Measurements from ENCODE around the gene MTUS2.

The MTUS2 gene

DNA sequence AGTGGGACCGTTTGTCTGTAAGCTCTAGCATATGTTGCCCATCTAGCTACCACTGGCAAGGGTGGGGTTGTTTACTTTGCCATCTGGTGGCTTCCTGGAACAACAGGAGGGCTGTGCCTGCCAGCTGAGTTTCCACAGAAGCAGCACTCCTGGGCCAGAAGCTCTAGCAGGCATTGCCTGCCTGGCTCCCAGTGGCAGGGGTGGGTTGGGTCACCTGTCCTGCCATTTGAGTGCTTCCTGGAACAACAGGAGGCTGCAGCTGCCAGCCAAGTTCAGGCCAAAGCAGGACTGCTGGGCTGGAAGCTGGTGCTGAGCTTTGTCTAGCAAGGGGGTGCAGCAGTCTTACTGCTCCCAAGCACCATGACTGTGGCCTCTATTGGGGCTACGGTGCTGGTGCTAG is 239.7 kb downstream of the MTUS2 start:
- Histone ChIP-seq H3F3A (ENCODE audit: low read depth) (no peaks in the 10 kb centered on the region), H2AFZ (ENCODE audit: low read length) (no peak overlapping the region), H3K9me2 (replicated peaks; ENCODE audit: low read depth, low read length) (no peaks in the 10 kb centered on the region), H3K79me2 (ENCODE audit: insufficient read depth, low read length) (no peaks in the 10 kb centered on the region), H3K27me3 (ENCODE audit: insufficient read depth, low read length, poor library complexity, severe bottlenecking) (no peaks in the 10 kb centered on the region), H4K20me1 (ENCODE audit: insufficient read depth, low read length, poor library complexity, severe bottlenecking) (no peaks in the 10 kb centered on the region), H3K4me3 (ENCODE audit: low read length, poor library complexity, severe bottlenecking) (no peak overlapping the region), H3K36me3 (ENCODE audit: insufficient read depth, low read length) (no peaks in the 10 kb centered on the region), H3K9me3 (ENCODE audit: insufficient read depth, low read depth, low read length) (no peaks in the 10 kb centered on the region; the same call in 1 of the 2 replicates), H3K4me1 (ENCODE audit: insufficient read depth, low read length, poor library complexity, severe bottlenecking) (no peaks in the 10 kb centered on the region), H3K4me2 (ENCODE audit: low read depth, low read length, poor library complexity, severe bottlenecking) (no peak overlapping the region), H3K9ac (ENCODE audit: low read depth, low read length, poor library complexity, severe bottlenecking) (no peak overlapping the region)
- TF ChIP-seq, protein P1, sequence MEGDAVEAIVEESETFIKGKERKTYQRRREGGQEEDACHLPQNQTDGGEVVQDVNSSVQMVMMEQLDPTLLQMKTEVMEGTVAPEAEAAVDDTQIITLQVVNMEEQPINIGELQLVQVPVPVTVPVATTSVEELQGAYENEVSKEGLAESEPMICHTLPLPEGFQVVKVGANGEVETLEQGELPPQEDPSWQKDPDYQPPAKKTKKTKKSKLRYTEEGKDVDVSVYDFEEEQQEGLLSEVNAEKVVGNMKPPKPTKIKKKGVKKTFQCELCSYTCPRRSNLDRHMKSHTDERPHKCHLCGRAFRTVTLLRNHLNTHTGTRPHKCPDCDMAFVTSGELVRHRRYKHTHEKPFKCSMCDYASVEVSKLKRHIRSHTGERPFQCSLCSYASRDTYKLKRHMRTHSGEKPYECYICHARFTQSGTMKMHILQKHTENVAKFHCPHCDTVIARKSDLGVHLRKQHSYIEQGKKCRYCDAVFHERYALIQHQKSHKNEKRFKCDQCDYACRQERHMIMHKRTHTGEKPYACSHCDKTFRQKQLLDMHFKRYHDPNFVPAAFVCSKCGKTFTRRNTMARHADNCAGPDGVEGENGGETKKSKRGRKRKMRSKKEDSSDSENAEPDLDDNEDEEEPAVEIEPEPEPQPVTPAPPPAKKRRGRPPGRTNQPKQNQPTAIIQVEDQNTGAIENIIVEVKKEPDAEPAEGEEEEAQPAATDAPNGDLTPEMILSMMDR (conservative IDR thresholded peaks at IDR 0.05; ENCODE audit: low read length): no peak

DNA sequence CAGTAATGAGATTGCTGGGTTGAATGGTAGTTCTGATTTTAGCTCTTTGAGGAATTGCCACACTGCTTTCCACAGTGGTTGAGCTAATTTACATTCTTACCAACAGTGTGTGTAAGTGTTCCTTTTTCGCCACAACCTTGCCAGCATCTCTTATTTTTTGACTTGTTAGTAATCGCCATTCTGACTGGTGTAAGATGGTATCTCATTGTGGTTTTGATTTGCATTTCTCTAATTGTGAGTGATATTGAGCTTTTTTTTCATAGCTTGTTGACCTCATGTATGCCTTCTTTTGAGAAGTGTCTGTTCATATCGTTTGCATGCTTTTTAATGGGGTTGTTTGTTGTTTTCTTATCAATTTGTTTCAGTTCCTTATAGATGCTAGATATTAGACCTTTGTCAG is 245.0 kb downstream of the MTUS2 start:
- TF ChIP-seq, protein P1 (conservative IDR thresholded peaks at IDR 0.05; ENCODE audit: low read length): no peak
- TF ChIP-seq EZH2phosphoT487 (IDR thresholded peaks at IDR 0.05; ENCODE audit: borderline replicate concordance): no peak
- H3K36me3 ChIP-seq (ENCODE audit: insufficient read depth, low read length): no peaks in the 10 kb centered on the region
- H3K9me2 ChIP-seq (replicated peaks; ENCODE audit: low read depth, low read length): no peaks in the 10 kb centered on the region
- no peaks in the 10 kb centered on the region for H3K27me3 ChIP-seq (ENCODE audit: insufficient read depth, low read length, poor library complexity, severe bottlenecking)
- H3K4me3 ChIP-seq (ENCODE audit: low read length, poor library complexity, severe bottlenecking): no peak overlapping the region
- H3K9ac ChIP-seq (ENCODE audit: low read depth, low read length, poor library complexity, severe bottlenecking): no peak overlapping the region
- H3K4me2 ChIP-seq (ENCODE audit: low read depth, low read length, poor library complexity, severe bottlenecking): no peak overlapping the region
- no peaks in the 10 kb centered on the region for H3F3A ChIP-seq (ENCODE audit: low read depth)
- H3K79me2 ChIP-seq (ENCODE audit: insufficient read depth, low read length): no peaks in the 10 kb centered on the region
- H4K20me1 ChIP-seq (ENCODE audit: insufficient read depth, low read length, poor library complexity, severe bottlenecking): no peaks in the 10 kb centered on the region
- H3K9me3 ChIP-seq (ENCODE audit: insufficient read depth, low read depth, low read length): no peaks in the 10 kb centered on the region
- no peak overlapping the region for H2AFZ ChIP-seq (ENCODE audit: low read length)
- H3K4me1 ChIP-seq (ENCODE audit: insufficient read depth, low read length, poor library complexity, severe bottlenecking): no peaks in the 10 kb centered on the region

DNA sequence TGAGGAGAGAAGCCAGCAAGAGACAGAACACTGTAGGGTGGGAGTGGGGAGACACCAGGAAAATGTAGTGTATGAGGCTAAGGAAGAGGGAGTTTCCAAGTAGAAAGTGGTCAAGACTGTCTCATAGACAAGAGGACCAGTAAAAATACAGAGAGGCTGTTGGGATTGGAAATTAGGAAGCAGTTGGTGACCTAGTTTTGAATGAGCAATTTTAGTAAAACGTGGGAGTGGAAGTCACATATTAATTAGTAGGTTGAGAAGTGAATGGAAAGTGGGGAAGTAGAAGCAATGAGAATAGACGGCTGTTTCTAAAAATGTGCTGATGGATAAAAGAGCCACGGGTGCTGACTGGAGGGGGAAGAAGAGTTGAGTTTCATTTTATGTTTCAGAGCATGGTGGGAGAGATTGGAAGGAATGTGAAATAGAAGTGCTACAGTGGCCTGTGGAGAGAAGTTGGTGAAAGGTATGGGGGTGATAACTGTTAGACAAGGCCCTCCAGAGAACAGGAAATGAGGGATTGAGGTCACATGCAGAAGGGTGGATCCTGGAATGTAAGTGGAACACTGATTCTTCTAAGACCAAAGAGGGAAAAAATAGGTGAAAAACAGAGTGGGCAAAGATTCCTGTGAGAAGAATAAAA is 247.3 kb downstream of the MTUS2 start:
- no peak overlapping the region for H3K4me2 ChIP-seq (ENCODE audit: low read depth, low read length, poor library complexity, severe bottlenecking)
- no peak overlapping the region for H2AFZ ChIP-seq (ENCODE audit: low read length)
- no peaks in the 10 kb centered on the region for H3F3A ChIP-seq (ENCODE audit: low read depth)
- H3K4me3 ChIP-seq (ENCODE audit: low read length, poor library complexity, severe bottlenecking): no peak overlapping the region
- no peaks in the 10 kb centered on the region for H3K79me2 ChIP-seq (ENCODE audit: insufficient read depth, low read length)
- no peaks in the 10 kb centered on the region for H3K9me3 ChIP-seq (ENCODE audit: insufficient read depth, low read depth, low read length)
- H3K4me1 ChIP-seq (ENCODE audit: insufficient read depth, low read length, poor library complexity, severe bottlenecking): no peaks in the 10 kb centered on the region
- TF ChIP-seq EZH2phosphoT487 (IDR thresholded peaks at IDR 0.05; ENCODE audit: borderline replicate concordance): no peak
- TF ChIP-seq, protein P1 (conservative IDR thresholded peaks at IDR 0.05; ENCODE audit: low read length): no peak
- H3K27me3 ChIP-seq (ENCODE audit: insufficient read depth, low read length, poor library complexity, severe bottlenecking): no peaks in the 10 kb centered on the region
- no peaks in the 10 kb centered on the region for H3K9me2 ChIP-seq (replicated peaks; ENCODE audit: low read depth, low read length)
- H3K9ac ChIP-seq (ENCODE audit: low read depth, low read length, poor library complexity, severe bottlenecking): no peak overlapping the region
- no peaks in the 10 kb centered on the region for H3K36me3 ChIP-seq (ENCODE audit: insufficient read depth, low read length)
- H4K20me1 ChIP-seq (ENCODE audit: insufficient read depth, low read length, poor library complexity, severe bottlenecking): no peaks in the 10 kb centered on the region
